Retinal pigment epithelial cell (primary cell): ENCODE data around the gene CDCP2.
"Not testable (repeated sequence)": the region's sequence is repeated elsewhere in the genome, so short reads cannot be mapped to it uniquely, and the experiment has no call there.

ENCODE experiments used
- DNase-seq: peaks from one replicate; pipeline ENCODE4 v3.0.0-alpha.2; 2010; ENCODE audit warnings: low read depth
- H3K4me3 ChIP-seq: 2 replicates; pipeline ENCODE4 v1.5.1; 2011; ENCODE audit warnings: mild to moderate bottlenecking, low read length, control low read depth, moderate library complexity
- CTCF ChIP-seq: conservative IDR thresholded peaks from 2 replicates; pipeline ENCODE4 v1.5.1; 2011; ENCODE audit warnings: low read depth, low read length, control low read depth, inconsistent platforms

The CDCP2 gene

GRCh38 chr1:54169068-54169467 is 16.3 kb upstream of the CDCP2 start:
- no peak for TF ChIP-seq CTCF
- DNase-seq = no peak
- no peak overlapping the region for H3K4me3 ChIP-seq

- no peak overlapping the region for H3K4me3 ChIP-seq
- DNase-seq = no peak
- TF ChIP-seq CTCF = no peak
Observed at GRCh38 chr1:54168206-54168965, 15.6 kb upstream of the CDCP2 start.

- no peak for DNase-seq
- no peak overlapping the region for H3K4me3 ChIP-seq
- no peak for TF ChIP-seq CTCF
Observed at GRCh38 chr1:54167422-54168139, 14.8 kb upstream of the CDCP2 start.

GRCh38 chr1:54166357-54166756 is 13.6 kb upstream of the CDCP2 start:
- DNase-seq, H3K4me3 ChIP-seq: not testable (repeated sequence)

GRCh38 chr1:54165146-54165545 is 12.3 kb upstream of the CDCP2 start:
- TF ChIP-seq CTCF = no peak
- DNase-seq = no peak
- H3K4me3 ChIP-seq = no peak overlapping the region

- no peak for TF ChIP-seq CTCF
- H3K4me3 ChIP-seq = no peak overlapping the region
- no peak for DNase-seq
Observed at GRCh38 chr1:54163573-54163972, 10.8 kb upstream of the CDCP2 start.

- no peak for TF ChIP-seq CTCF
- H3K4me3 ChIP-seq = no peak overlapping the region
- no peak for DNase-seq
Observed at GRCh38 chr1:54163051-54163450, 10.3 kb upstream of the CDCP2 start.
